Kidney (tissue), 14 donors: Measurements from ENCODE around the gene SLC22A23. TPM values are rescaled to one million over a fixed set of nuclear protein-coding genes. Genes with fewer than 3 reads are reported as not detected.

Experiments
- DNase-seq, 5 donors: peaks; one replicate each; pipeline ENCODE4 v3.0.0-alpha.2; 2013 to 2020
- FAIRE-seq: peaks from 2 replicates; lab custom pipeline; 2012; peaks lifted over from hg19 to GRCh38; lab: Jason Lieb, UNC
- H3K27ac ChIP-seq, 2 donors: one replicate each; pipeline ENCODE4 v1.7.0; 2013; ENCODE audit warnings: low read depth in 2 of 2, low read length in 2 of 2, inconsistent platforms in 1 of 2
- H3K27me3 ChIP-seq: one replicate; pipeline ENCODE4 v1.7.1; 2013; ENCODE audit warnings: low read length, inconsistent platforms; ENCODE audit not compliant: control insufficient read depth, insufficient read depth
- H3K36me3 ChIP-seq, 3 donors: one replicate each; pipeline versions ENCODE4 v1.7.0 to v1.7.1; 2013; ENCODE audit warnings: low read length in 3 of 3, control low read depth in 1 of 3, inconsistent platforms in 1 of 3; ENCODE audit not compliant: insufficient read depth in 3 of 3, control insufficient read depth in 2 of 3
- H3K4me1 ChIP-seq, 3 donors: one replicate each; pipeline versions ENCODE4 v1.7.0 to v1.7.1; 2013; ENCODE audit warnings: low read length in 3 of 3, inconsistent platforms in 1 of 3, low read depth in 1 of 3; ENCODE audit not compliant: control insufficient read depth in 2 of 3, insufficient read depth in 2 of 3
- H3K4me3 ChIP-seq, 3 donors: one replicate each; pipeline versions ENCODE4 v1.7.0 to v1.8.1; 2013; ENCODE audit warnings: low read length in 3 of 3, control low read depth in 1 of 3, inconsistent platforms in 1 of 3
- H3K9ac ChIP-seq, 3 donors: one replicate each; pipeline versions ENCODE4 v1.7.0 to v1.7.1; 2013; ENCODE audit warnings: low read length in 3 of 3, control low read depth in 1 of 3, inconsistent platforms in 1 of 3
- H3K9me3 ChIP-seq, 3 donors: one replicate each; pipeline versions ENCODE4 v1.7.0 to v1.7.1; 2013; ENCODE audit warnings: low read length in 3 of 3, control low read depth in 1 of 3, inconsistent platforms in 1 of 3; ENCODE audit not compliant: control insufficient read depth in 2 of 3, insufficient read depth in 1 of 3
- CTCF ChIP-seq: IDR thresholded peaks from 3 replicates; pipeline ENCODE4 v1.5.1; 2012; ENCODE audit warnings: mild to moderate bottlenecking, moderate library complexity, borderline replicate concordance; ENCODE audit not compliant: insufficient read depth; ENCODE audit errors: extremely low read depth
- intact Hi-C: fragments of 100-400 bp; cut with DNase I; formaldehyde crosslinking; loops from one replicate; pipeline ENCODE4 v1.11.1; 2022
- polyA plus RNA-seq: library from polyadenylated mRNA; stranded (reverse); fragments of 350-450 nt; fragmentation: Illumina TruSeq; extraction: RNeasy Lipid Tissue Mini Kit (QIAGEN cat#74804); gene quantifications from one replicate; pipeline ENCODE4 v1.2.3, GENCODE V29; 2014; ENCODE audit warnings: low read depth, low replicate concordance; ENCODE audit not compliant: insufficient read depth
- total RNA-seq: library from RNA; stranded (reverse); fragmentation: NEBNext Ultra II Directional; extraction: Animal tissue kit (Norgen Biotek cat#: 25700); gene quantifications from one replicate; pipeline ENCODE4 v1.2.1, GENCODE V29; 2021
- donor health status: control.
- donor health status: control.
- donor health status: control.
- donor health status: control.
- donor health status: control.
- donor health status: DM: yes; HTN: yes; CAD: no.
- donor health status: Normal renal cell carcinoma (clear cell type).

SLC22A23 gene
- total and polyA plus RNA-seq, 2 donors from 2014 or later, result 5.3 to 5.7 TPM

DNA sequence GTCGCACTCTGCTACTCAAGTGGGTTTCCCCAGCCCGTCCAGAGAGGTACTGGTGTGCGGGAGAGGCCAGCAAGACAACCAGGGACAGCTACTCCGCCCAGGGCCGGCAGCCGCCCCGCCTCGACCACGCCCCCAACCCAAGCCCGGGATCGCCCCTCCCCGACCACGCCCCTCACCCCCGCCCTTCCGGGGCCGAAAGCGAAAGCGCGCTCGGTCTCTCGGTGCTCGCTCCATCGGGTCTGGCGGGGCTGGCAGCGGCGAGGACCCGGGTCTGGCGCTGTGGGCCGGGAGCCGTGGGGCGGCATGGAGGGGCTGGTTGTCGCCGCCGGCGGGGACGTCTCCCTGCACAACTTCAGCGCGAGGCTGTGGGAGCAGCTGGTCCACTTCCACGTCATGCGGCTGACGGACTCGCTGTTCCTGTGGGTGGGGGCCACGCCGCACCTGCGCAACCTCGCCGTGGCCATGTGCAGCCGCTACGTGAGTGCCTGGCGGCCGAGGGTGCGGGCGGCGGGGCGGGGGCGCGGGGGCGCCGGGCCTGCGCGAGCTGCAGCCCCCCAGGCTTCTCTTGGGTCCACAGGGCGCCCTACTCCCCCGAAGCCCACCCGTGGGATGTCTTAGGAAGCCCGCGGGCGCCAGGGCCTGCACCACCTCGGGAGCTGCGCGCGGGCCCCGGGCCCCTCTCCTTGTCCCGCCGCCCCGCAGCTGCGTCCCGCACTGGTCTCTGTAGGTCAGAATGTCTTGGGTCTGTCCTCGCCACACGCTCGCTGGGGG is 197.9 kb downstream of the SLC22A23 start, which contains the start of gene PSMG4:
TSS of gene PSMG4 (plus strand) at position 228 of the 771 bp plus-strand sequence. CDS start at position 304, 76 bp downstream.
- H3K27me3 ChIP-seq, result no peaks in the 10 kb centered on the region
- H3K4me3 ChIP-seq, result peak within 1 kb of the TSS; percentile 66 to 95 (median 79)
- no peak for TF ChIP-seq CTCF
- peak within 1 kb of the TSS; percentile 49 to 68 (median 64) for H3K9ac ChIP-seq
- H3K9me3 ChIP-seq, result no peaks in the 10 kb centered on the region
- H3K27ac ChIP-seq, result peak within 1 kb of the TSS; percentile 85 to 86
- DNase-seq, result peak; percentile 94 to 98 (median 96)
- intact Hi-C loops, result no loop called here
- H3K4me1 ChIP-seq, result peaks cover 0 to 23% (median 21%) of the 10 kb centered on the region in 3 donors
- FAIRE-seq, result no peak
- H3K36me3 ChIP-seq, result peaks cover 0 to 4% (median 2%) of the 10 kb centered on the region in 3 donors

DNA sequence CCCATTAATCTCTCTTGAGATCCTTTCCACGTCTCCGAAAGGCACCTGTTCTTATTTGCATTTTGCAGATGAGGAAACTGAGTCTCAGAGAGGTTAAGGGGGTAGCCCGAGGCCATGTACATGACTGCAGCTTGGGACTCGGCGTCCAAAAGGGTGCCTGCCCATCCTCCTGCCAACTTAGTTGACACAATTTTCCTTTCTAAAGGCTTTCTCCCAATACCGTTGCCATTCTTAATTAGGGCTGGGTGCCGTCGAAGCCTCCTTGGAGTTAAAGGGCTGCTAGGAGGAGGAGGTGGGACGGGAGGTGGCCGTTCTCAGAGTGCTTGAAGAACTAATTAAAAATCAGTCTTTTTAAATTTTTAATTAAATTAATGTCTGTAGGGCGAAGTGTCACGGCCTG is 198.6 kb downstream of the SLC22A23 start:
- no peak for TF ChIP-seq CTCF
- DNase-seq (peak in 2 of 5 donors; percentile 53 to 60), FAIRE-seq (no peak)
- Histone ChIP-seq H3K27ac (no peak overlapping the region), H3K27me3 (no peaks in the 10 kb centered on the region), H3K9ac (peak overlapping the region in 2 of 3 donors; percentile 33 to 41), H3K4me1 (peaks cover 0 to 21% (median 16%) of the 10 kb centered on the region in 3 donors), H3K4me3 (peak overlapping the region; percentile 55 to 75 (median 66)), H3K9me3 (no peaks in the 10 kb centered on the region), H3K36me3 (no peaks in the 10 kb centered on the region)
- intact Hi-C loops, result no loop called here

- Histone ChIP-seq H3K4me3 (no peak overlapping the region), H3K27ac (no peak overlapping the region), H3K27me3 (no peaks in the 10 kb centered on the region), H3K9me3 (no peaks in the 10 kb centered on the region), H3K36me3 (no peaks in the 10 kb centered on the region), H3K9ac (no peak overlapping the region), H3K4me1 (peaks cover 0 to 4% (median 2%) of the 10 kb centered on the region in 3 donors)
- intact Hi-C loops, result no loop called here
- TF ChIP-seq CTCF, result no peak
- DNase-seq (peak in 1 of 5 donors; percentile 75), FAIRE-seq (no peak)
Measured at GRCh38 chr6:3253597-3253961, 203.3 kb downstream of the SLC22A23 start.
